Tibial nerve (tissue), 4 donors: ENCODE results near the gene SYNGR1. TPM values are rescaled to one million over a fixed set of nuclear protein-coding genes. Genes with fewer than 3 reads are reported as not detected.

ENCODE experiments used
- DNase-seq, 2 donors: peaks; one replicate each; pipeline ENCODE4 v3.0.0-alpha.2; 2019; ENCODE audit warnings: low spot score in 2 of 2
- H3K27ac ChIP-seq, 4 donors: fragments of 200-600 bp; sonication (generic) in 3 of 4; one replicate each; pipeline ENCODE4 v1.5.1; 2017 to 2019; ENCODE audit warnings: mild to moderate bottlenecking in 1 of 4
- H3K27me3 ChIP-seq, 2 donors: fragments of 200-600 bp; sonication (generic) in 1 of 2; one replicate each; pipeline versions ENCODE4 v1.5.1 to v1.6.0; 2017 to 2019
- H3K36me3 ChIP-seq, 3 donors: fragments of 200-600 bp; sonication (generic); one replicate each; pipeline ENCODE4 v1.5.1; 2018 to 2019
- H3K4me1 ChIP-seq, 4 donors: fragments of 200-600 bp; sonication (generic) in 3 of 4; one replicate each; pipeline ENCODE4 v1.5.1; 2017 to 2019
- H3K4me3 ChIP-seq, 4 donors: fragments of 200-600 bp; sonication (generic) in 3 of 4; one replicate each; pipeline ENCODE4 v1.5.1; 2017 to 2019; ENCODE audit warnings: mild to moderate bottlenecking in 1 of 4, moderate library complexity in 1 of 4
- H3K9me3 ChIP-seq, 4 donors: fragments of 200-600 bp; sonication (generic) in 3 of 4; one replicate each; pipeline ENCODE4 v1.5.1; 2017 to 2019
- EP300 ChIP-seq, 2 donors: sonication (generic); formaldehyde crosslinking; IDR thresholded peaks; one replicate each; pipeline ENCODE4 v1.6.1; 2017; ENCODE audit warnings: antibody characterized with exemption in 2 of 2, mild to moderate bottlenecking in 1 of 2
- POLR2A ChIP-seq, 2 donors: fragments of 450-650 bp; IDR thresholded peaks; one replicate each; pipeline ENCODE4 v1.6.1; 2017; ENCODE audit warnings: antibody characterized with exemption in 2 of 2, mild to moderate bottlenecking in 2 of 2, moderate library complexity in 2 of 2
- WGBS, 2 donors: methylation state at CpG; one replicate each; pipeline ENCODE4 v1.1.5; 2018; 5-methylcytosine and 5-hydroxymethylcytosine counted together
- total RNA-seq, 4 donors: library from RNA; depleted of rRNA; stranded (reverse); fragments of >200 nt; gene quantifications; one replicate each; pipeline ENCODE4 v1.1.0, GENCODE V29; 2016
- TF ChIP-seq, protein P1 (sequence below), 5 experiments: fragments of 200-600 bp in 3 of 5; fragments of 450-650 bp in 2 of 5; sonication (generic) in 3 of 5; IDR thresholded peaks; one replicate each; pipeline ENCODE4 v1.5.1; 2016 to 2019; ENCODE audit warnings: antibody characterized with exemption in 5 of 5, mild to moderate bottlenecking in 3 of 5, moderate library complexity in 2 of 5

The SYNGR1 gene
- total RNA-seq, 4 donors from 2014 or later = 21.1 to 32.8 (median 25.5) TPM

DNA sequence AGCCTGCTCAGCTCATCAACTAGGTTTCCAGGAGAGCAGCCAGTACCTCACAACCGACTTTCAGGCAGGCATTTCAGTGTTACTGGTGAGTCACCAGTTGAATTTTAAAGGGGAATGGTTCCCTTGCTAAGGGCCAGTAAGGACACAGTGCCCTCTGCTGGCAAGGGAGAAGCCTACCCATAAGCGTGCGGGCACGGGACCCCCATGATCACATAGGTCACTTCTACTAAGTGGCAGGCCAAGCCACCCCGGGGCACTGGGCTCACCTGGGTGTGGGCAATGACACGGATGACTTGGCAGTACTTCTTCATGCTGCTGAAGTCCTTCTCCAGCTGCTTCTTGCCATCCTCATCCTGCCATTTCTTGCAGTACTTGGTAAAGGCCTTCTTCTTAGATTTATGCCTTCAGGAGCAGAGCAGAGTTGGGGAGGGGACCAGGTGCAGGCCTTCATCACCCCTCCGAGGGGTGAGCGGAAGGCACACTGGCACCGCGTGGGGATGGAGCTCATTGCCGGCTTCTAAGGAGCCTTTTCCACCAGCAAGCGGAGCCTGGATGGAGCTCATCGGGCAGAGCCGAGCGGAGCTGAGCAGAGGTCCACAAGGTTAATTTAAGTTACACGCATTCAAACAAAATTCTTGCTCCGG lies 33.2 kb upstream of the SYNGR1 start:
- Histone ChIP-seq H3K4me1 (peaks cover 0 to 56% (median 33%) of the 10 kb centered on the region in 4 donors), H3K9me3 (no peaks in the 10 kb centered on the region), H3K4me3 (peak overlapping the region in 2 of 4 donors; percentile 8 to 14), H3K36me3 (peaks cover 5 to 66% (median 46%) of the 10 kb centered on the region in 3 donors), H3K27me3 (no peaks in the 10 kb centered on the region), H3K27ac (peak overlapping the region in 3 of 4 donors; percentile 32 to 99 (median 97))
- peak; percentile 51 to 76 for DNase-seq
- TF ChIP-seq, protein P1, sequence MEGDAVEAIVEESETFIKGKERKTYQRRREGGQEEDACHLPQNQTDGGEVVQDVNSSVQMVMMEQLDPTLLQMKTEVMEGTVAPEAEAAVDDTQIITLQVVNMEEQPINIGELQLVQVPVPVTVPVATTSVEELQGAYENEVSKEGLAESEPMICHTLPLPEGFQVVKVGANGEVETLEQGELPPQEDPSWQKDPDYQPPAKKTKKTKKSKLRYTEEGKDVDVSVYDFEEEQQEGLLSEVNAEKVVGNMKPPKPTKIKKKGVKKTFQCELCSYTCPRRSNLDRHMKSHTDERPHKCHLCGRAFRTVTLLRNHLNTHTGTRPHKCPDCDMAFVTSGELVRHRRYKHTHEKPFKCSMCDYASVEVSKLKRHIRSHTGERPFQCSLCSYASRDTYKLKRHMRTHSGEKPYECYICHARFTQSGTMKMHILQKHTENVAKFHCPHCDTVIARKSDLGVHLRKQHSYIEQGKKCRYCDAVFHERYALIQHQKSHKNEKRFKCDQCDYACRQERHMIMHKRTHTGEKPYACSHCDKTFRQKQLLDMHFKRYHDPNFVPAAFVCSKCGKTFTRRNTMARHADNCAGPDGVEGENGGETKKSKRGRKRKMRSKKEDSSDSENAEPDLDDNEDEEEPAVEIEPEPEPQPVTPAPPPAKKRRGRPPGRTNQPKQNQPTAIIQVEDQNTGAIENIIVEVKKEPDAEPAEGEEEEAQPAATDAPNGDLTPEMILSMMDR (IDR thresholded peaks at IDR 0.05) = peak; percentile 78 to 95 (median 89)
- TF ChIP-seq POLR2A (IDR thresholded peaks at IDR 0.05) (no peak), EP300 (IDR thresholded peaks at IDR 0.05) (peak in 1 of 2 donors; percentile 73)
- WGBS, 2 donors = 48 to 51% methylated on average over 17 of the region's 17 CpGs

DNA sequence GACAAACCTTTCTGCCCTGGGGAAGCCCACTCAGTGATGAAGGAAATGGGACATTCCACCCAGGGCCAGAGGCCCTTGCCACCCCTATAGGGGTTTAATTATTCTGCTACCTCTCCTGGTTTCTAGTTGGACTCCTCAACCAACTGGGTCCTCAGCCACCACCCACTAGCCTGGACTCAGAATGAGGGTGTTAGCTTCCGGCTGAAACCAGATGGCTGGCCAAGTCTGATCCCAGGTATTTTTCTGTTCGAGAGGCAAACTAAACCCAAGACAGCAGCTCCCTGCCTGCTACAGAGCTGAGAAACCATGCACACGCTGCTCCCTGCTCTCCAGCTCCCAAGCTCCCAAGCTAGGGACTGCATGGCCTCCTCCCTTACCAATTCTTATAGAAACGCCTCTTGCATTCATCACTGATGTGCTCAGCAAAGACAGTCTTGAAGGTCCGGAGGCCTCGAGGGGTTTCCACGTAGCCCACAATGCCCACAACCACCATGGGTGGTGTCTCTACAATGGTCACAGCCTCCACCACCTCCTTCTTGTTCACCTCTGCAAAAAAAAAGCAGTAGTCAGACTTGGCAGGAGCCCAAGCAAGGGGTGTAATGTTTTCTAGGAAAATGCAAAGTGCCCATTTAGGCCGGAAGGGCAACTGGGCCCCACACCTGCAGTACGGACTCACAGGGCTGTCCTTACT lies 32.6 kb upstream of the SYNGR1 start:
- DNase-seq = no peak
- Histone ChIP-seq H3K36me3 (peaks cover 5 to 60% (median 41%) of the 10 kb centered on the region in 3 donors), H3K27me3 (no peaks in the 10 kb centered on the region), H3K4me1 (peaks cover 0 to 56% (median 33%) of the 10 kb centered on the region in 4 donors), H3K4me3 (peak overlapping the region in 2 of 4 donors; percentile 20 to 76), H3K27ac (peak overlapping the region in 3 of 4 donors; percentile 32 to 99 (median 97)), H3K9me3 (no peaks in the 10 kb centered on the region)
- WGBS, 2 donors = 38 to 47% methylated on average over 9 of the region's 9 CpGs
- TF ChIP-seq EP300 (IDR thresholded peaks at IDR 0.05) = no peak
- TF ChIP-seq, protein P1 (IDR thresholded peaks at IDR 0.05) = no peak
- TF ChIP-seq POLR2A (IDR thresholded peaks at IDR 0.05) = no peak

DNA sequence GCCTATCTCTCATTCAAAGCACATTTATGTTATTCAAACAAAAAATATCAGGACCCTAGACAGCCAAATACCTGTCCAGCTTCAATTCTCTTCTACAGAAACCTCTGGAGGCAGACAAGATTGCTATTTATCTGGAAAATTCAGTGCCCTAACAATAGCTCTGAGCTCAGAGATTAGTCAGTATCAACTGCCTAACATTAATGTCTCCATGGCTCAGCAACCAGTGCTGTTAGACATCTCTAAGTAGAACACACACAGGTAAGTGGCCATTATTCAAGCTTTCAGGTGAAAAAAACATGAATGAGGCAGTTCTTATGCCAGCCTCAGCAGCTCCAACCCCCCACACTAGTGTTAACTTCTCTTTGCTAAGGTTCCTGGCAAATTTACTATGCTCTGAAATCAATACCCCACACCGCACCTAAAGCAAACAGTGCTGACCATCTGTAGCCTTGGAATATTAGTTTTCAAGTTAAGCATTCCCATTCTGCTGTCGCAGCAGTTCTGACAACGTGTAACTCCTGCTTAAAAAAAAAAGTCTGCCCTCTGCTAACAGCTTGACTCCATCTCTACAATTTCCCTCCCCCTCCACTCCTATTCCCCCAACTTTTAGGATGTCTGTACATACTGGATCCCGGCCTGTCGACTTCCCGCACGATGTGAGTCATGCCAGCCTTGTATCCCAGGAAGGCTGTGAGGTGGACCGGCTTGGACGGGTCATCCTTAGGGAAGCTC lies 31.9 kb upstream of the SYNGR1 start:
- WGBS, 2 donors = 11 to 19% methylated on average over 9 of the region's 9 CpGs
- no peaks in the 10 kb centered on the region for H3K9me3 ChIP-seq
- peaks cover 0 to 56% (median 33%) of the 10 kb centered on the region in 4 donors for H3K4me1 ChIP-seq
- peak overlapping the region; percentile 92 to 99 (median 96) for H3K27ac ChIP-seq
- DNase-seq = no peak
- TF ChIP-seq, protein P1 (IDR thresholded peaks at IDR 0.05) = no peak
- TF ChIP-seq POLR2A (IDR thresholded peaks at IDR 0.05) = no peak
- no peak for TF ChIP-seq EP300 (IDR thresholded peaks at IDR 0.05)
- peaks cover 4 to 52% (median 35%) of the 10 kb centered on the region in 3 donors for H3K36me3 ChIP-seq
- H3K27me3 ChIP-seq = no peaks in the 10 kb centered on the region
- peak overlapping the region; percentile 63 to 76 (median 74) for H3K4me3 ChIP-seq

DNA sequence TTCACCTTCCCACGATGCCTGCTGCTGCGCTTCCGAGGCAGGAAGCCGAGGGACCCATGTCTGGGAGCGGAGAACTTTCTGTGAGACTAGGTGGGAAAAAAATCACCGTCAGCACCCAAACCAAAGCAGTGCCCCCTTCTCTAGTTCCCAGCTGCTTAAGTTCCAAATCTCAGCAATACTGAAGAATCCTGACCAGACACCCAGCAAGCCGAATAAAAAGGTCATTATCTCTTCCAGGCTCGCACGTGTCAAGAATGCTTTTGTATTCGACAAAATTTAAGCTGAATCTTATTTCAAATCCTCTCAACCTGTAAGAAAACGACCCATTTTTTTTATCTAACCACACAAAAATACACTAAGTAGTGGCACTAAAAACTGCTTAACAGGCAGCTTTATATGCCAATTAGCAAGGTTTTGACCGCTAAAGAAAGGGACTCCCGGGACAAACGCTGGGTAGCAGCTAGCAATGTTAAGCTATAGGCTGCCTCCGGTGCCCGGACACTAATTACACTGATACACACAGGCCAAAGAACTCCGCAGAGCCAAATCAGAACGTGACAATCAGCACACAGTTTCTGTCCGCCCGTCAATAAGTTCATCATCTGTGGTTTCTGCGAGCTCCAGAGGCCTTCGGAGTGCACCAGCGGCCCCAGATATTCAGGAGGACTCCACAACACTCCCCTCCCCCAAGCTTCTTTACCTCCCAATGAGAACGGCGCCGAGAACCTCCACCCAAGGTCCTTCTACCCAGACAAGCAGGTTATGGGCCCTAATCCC lies 31.1 kb upstream of the SYNGR1 start:
- peaks cover 0 to 55% (median 33%) of the 10 kb centered on the region in 4 donors for H3K4me1 ChIP-seq
- H3K27me3 ChIP-seq = no peaks in the 10 kb centered on the region
- TF ChIP-seq, protein P1 (IDR thresholded peaks at IDR 0.05) = no peak
- peaks cover 4 to 45% (median 29%) of the 10 kb centered on the region in 3 donors for H3K36me3 ChIP-seq
- H3K27ac ChIP-seq = peak overlapping the region; percentile 92 to 99 (median 96)
- no peaks in the 10 kb centered on the region for H3K9me3 ChIP-seq
- WGBS, 2 donors = 4% methylated on average over 26 of the region's 26 CpGs
- DNase-seq = peak in 1 of 2 donors; percentile 38
- peak overlapping the region; percentile 63 to 76 (median 74) for H3K4me3 ChIP-seq
